Dermis blood vessel endothelial cell (primary cell): ENCODE measurements around the gene ERBB2. TPM values are rescaled to one million over a fixed set of nuclear protein-coding genes. Genes with fewer than 3 reads are reported as not detected.
A peak's percentile ranks its signal among the peaks of the same experiment; 100 is the strongest.
"Not testable (repeated sequence)": the region's sequence is repeated elsewhere in the genome, so short reads cannot be mapped to it uniquely, and the experiment has no call there.

Source experiments
- DNase-seq: peaks from one replicate; pipeline ENCODE4 v3.0.0; 2010
- total RNA-seq: library from RNA; depleted of rRNA; stranded (reverse); fragments of >200 nt; gene quantifications from 2 replicates; pipeline ENCODE4 v1.2.3, GENCODE V29; 2014

ERBB2 gene
- total RNA-seq, 1 donor from 2014 or later: 3.4 TPM

GRCh38 chr17:39679521-39680192 is 20.2 kb upstream of the ERBB2 start:
- no peak for DNase-seq

GRCh38 chr17:39683295-39683939 is 16.4 kb upstream of the ERBB2 start:
- DNase-seq: no peak

GRCh38 chr17:39684369-39685192 is 15.3 kb upstream of the ERBB2 start:
- DNase-seq: no peak

GRCh38 chr17:39687101-39687545 is 12.7 kb upstream of the ERBB2 start:
- no peak for DNase-seq

DNA sequence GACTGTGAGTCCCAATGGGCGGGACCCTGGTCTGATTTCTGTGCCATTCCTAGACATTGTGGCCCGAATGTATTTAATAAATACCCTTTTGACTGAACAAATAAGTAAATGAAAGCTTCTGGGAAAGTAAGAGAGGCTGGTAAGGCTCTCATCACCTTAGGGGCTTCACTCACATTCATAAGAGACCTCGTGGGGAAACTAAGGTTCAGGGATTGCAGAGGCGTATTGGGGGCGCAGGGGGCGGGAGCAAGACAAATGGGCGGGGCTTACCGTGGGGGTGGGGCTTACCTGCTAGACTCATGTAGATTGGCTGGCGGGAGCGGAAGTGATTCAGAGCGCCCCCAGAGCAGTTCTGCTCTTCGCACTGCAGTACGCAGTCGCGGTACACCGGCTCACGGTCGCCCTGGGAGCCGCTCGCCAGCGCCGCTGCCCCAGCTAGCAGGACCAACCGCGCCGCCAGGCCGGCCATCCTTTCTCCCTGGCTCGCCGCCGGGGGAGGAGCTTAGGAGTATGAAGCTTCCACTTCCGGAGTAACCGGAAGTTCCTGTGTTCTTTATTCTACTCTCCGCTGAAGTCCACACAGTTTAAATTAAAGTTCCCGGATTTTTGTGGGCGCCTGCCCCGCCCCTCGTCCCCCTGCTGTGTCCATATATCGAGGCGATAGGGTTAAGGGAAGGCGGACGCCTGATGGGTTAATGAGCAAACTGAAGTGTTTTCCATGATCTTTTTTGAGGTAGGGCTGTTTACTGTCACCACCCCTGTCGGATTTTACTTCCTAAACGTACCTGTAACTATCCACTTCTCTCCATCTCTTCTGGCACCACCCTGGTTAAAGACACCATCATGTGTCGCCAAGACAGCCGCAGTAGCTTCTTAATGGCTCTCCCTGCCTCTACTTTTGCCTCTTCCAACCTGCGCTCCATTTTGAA is 12.1 kb upstream of the ERBB2 start, which contains the start of gene PGAP3:
Gene PGAP3, minus strand, starts transcription at position 512 of the 929 bp plus-strand sequence. Its CDS starts 43 bp downstream, at position 469.
- peak; percentile 88 for DNase-seq

GRCh38 chr17:39688475-39688835 is 11.4 kb upstream of the ERBB2 start:
- DNase-seq: no peak

DNA sequence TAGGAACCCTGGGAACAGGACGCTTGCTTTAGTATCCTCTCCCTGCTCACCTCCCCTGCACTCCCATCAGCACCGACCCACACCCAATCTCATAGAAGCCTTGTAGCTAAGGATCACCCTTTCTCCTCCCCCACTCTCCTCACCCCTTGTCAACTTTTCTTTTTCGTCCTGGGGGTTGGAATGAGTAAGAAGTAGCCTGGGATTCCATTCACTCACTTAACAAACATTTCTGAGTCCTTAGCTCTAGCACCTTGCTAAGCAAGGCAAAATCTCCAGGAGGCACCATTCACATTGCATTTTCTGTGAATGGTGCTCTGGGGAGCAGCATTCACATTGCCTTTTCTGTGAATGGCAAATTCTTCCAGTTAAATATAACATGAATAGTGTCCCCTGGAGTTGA is 10.9 kb upstream of the ERBB2 start:
- no peak for DNase-seq

- DNase-seq: no peak
These were observed 5.3 kb upstream of the ERBB2 start for GRCh38 chr17:39694593-39694992.

DNA sequence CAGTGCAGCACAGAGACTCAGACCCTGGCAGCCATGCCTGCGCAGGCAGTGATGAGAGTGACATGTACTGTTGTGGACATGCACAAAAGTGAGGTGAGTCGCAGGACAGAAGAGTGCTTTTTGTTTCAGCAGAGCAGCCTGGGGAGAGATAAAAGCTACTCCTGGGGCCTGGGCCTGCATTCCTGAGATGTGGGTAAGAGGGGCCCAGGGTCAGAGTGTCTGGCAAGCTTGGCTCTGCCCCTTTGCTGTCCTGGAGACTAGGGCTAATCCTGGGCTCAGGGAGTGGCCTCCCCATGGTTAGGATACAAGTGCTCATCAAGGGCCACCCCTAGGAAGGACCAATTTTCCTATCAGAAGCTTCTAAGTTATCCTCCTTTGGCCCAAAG is 4.8 kb upstream of the ERBB2 start:
- DNase-seq: no peak

GRCh38 chr17:39696731-39697130 is 3.1 kb upstream of the ERBB2 start:
- no peak for DNase-seq

- DNase-seq: no peak
These were observed 1.9 kb upstream of the ERBB2 start for GRCh38 chr17:39697961-39698360.

DNA sequence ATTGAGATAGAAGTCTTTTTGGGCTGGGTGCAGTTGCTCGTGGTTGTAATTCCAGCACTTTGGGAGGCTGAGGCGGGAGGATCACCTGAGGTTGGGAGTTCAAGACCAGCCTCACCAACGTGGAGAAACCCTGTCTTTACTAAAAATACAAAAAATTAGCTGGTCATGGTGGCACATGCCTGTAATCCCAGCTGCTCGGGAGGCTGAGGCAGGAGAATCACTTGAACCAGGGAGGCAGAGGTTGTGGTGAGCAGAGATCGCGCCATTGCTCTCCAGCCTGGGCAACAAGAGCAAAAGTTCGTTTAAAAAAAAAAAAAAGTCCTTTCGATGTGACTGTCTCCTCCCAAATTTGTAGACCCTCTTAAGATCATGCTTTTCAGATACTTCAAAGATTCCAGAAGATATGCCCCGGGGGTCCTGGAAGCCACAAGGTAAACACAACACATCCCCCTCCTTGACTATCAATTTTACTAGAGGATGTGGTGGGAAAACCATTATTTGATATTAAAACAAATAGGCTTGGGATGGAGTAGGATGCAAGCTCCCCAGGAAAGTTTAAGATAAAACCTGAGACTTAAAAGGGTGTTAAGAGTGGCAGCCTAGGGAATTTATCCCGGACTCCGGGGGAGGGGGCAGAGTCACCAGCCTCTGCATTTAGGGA is 577 bp upstream of the ERBB2 start:
- DNase-seq: not testable (repeated sequence)

GRCh38 chr17:39700148-39700987 is 504 bp downstream of the ERBB2 start:
- DNase-seq: no peak

DNA sequence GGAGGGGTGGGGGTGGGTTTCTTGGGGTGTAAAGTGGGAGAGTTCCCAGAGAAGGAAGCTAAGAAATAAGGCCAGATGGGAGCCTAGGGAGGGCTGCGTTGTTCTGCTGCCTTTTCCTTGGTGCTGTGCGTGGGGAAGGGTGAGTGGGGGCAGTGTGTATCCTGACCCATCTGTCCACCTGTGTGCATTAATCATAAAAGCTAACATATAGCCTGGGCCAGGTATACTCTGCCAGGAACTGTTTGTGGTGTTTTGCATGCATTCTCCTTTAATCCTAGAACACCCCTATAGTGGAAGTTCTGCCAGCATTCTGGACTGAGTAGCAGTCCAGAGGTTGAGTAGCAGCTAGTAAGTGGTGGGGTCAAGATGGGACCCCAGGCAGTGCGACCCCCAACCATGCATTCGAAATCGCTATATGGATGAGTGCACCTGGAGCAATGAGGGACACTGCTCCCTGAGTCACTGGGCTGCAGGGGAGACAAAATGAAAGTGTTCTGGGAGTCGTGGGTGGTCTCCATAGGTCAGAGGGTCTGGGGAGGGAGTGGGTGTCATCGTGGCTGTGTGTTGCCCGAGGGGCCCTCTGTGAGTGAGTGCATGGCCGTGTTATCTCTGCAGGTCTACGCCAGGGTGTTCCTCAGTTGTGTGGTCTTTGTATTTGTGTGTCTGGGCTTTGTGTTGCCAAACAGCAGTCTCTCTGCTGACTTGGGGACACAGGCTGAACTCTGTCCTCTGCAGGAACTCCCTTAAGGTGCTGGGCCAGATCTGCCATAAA is 1.3 kb downstream of the ERBB2 start:
- no peak for DNase-seq

DNA sequence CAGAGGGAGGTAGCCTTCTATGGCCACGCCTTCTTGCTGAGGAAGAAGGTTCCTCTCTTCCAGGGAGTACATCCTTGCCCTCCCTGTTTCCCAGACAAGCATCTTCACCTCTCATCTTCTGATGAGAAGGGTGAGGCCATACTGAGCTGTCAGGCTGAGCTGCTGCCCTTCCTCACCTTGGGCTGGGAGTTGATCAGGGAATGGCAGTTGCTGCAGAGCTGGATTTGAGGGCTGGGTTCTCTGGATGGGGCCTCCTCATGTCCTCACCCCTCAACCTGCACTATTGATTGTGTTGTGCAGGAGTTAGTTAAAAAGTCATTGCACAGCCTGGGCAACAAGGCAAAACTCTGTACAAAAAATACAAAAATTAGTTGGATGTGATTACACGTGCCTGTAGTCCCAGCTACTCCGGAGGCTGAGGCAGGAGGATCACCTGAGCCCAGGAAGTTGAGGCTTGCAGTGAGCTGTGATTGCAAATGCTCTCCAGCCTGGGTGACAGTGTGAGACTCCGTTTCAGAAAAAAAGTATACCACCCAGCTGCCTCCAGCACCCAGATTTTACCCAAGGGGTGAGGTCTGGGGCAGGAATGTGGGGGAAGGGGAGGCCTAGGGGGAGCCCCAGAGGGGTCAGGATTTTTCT is 2.0 kb downstream of the ERBB2 start:
- DNase-seq: no peak

GRCh38 chr17:39702901-39703893 is 3.3 kb downstream of the ERBB2 start:
- no peak for DNase-seq

DNA sequence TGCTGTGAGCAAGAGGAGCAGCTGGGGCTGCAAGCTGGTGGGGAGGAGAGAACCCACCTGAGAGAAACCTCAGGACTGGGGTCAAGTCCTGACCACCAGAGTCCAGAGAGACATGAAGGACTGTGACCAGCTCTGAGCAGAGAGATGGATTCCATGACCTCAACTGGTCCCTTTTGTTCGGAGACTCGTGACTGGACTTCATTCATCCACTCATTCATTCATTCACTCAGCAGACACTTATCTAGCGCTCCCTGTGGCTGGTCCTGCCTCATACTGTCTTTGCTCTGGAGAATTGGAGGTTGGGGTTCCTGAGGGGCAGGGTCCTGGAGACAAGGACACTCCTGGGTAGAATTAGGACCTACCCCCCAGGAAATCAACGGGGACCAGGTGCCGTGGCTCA is 4.0 kb downstream of the ERBB2 start:
- DNase-seq: no peak

DNA sequence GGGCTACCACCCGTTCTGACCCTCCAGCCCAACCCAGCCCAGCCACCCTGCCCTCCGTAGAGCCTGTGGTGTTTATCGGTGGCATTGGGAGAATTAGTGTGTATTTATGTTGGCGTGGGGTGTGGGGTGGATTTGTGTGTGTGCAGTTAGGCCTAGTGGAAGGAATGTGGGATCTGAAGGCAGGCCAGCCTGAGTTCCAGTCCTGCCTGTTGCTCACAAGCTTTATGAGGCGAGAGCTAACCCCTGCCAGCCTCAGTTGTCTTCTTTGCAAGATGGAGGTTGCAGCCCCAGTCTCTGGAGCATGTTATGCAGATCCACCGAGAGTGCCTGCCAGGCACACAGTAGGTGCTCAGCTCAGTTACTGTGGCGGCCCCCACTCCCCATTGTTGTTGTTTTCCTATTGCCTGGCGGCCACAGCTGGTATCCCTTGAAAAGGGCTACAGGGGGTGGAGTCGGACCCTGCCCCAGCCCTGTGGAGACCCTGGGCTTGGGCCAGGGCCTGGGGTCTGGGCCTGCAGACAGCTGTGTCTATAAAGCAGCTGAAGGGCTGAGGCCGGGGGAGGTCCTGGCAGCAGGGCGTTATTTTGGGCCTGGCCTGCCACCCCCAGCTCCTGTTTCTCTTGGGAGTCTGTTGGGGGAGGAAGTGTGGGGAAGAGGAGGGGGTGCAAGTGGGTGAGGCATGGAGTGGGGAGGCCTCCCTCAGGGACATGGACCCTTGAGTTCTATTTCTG is 5.1 kb downstream of the ERBB2 start:
- DNase-seq: no peak
